DMS153 (cell line): Measurements from ENCODE around the gene NTN4.
"Not testable (repeated sequence)": the region's sequence is repeated elsewhere in the genome, so short reads cannot be mapped to it uniquely, and the experiment has no call there.

Experiments used
- DNase-seq: peaks from one replicate; lab custom pipeline; 2025; lab: John Stamatoyannopoulos, UW

The NTN4 gene

GRCh38 chr12:95796225-95796981, 5.8 kb upstream of the NTN4 start:
- DNase-seq = no peak

- no peak for DNase-seq
These were observed 619 bp upstream of the NTN4 start for GRCh38 chr12:95790917-95791849.

GRCh38 chr12:95789126-95790032, 1.2 kb downstream of the NTN4 start:
- peak; percentile 45 for DNase-seq

GRCh38 chr12:95788637-95789036, 1.9 kb downstream of the NTN4 start:
- DNase-seq = no peak

GRCh38 chr12:95787274-95787818, 3.2 kb downstream of the NTN4 start:
- DNase-seq = no peak

GRCh38 chr12:95784915-95785314, 5.6 kb downstream of the NTN4 start:
- DNase-seq = no peak

GRCh38 chr12:95784286-95784685, 6.3 kb downstream of the NTN4 start:
- no peak for DNase-seq

- DNase-seq = not testable (repeated sequence)
These were observed 15.1 kb downstream of the NTN4 start for GRCh38 chr12:95775466-95775865.

- no peak for DNase-seq
These were observed 16.1 kb downstream of the NTN4 start for GRCh38 chr12:95774311-95775045.

GRCh38 chr12:95773320-95773719, 17.2 kb downstream of the NTN4 start:
- DNase-seq = no peak

- DNase-seq = no peak
These were observed 22.9 kb downstream of the NTN4 start for GRCh38 chr12:95767703-95768102.

GRCh38 chr12:95766356-95767019, 24.1 kb downstream of the NTN4 start:
- no peak for DNase-seq

GRCh38 chr12:95764848-95765247, 25.7 kb downstream of the NTN4 start:
- no peak for DNase-seq

- peak; percentile 8 for DNase-seq
These were observed 26.7 kb downstream of the NTN4 start for GRCh38 chr12:95763809-95764253.

GRCh38 chr12:95762123-95762785, 28.3 kb downstream of the NTN4 start:
- no peak for DNase-seq

- DNase-seq = no peak
These were observed 30.2 kb downstream of the NTN4 start for GRCh38 chr12:95760371-95760770.

GRCh38 chr12:95759718-95760117, 30.8 kb downstream of the NTN4 start:
- no peak for DNase-seq

- no peak for DNase-seq
These were observed 31.5 kb downstream of the NTN4 start for GRCh38 chr12:95759039-95759438.

- DNase-seq = no peak
These were observed 34.2 kb downstream of the NTN4 start for GRCh38 chr12:95756362-95756761.
